ENCODE measurements around the gene SLC4A11.

Gene SLC4A11

GRCh38 chr20:3194617-3195280 lies 44.2 kb downstream of the SLC4A11 start:
- TF ChIP-seq MAX (IDR thresholded peaks at IDR 0.05; ENCODE audit: low read depth, low read length) (no peak), CTCF (IDR thresholded peaks at IDR 0.05; ENCODE audit: low read depth, low read length) (no peak), POLR2A (IDR thresholded peaks at IDR 0.05; ENCODE audit: extremely low read depth, insufficient read length) (no peak), MYC (IDR thresholded peaks at IDR 0.05; ENCODE audit: low read depth, low read length) (no peak)
- no peak overlapping the region for H3K4me3 ChIP-seq (ENCODE audit: low read depth, low read length)
- DNase-seq (ENCODE audit: low read depth), result no peak

GRCh38 chr20:3193806-3194616 lies 45.0 kb downstream of the SLC4A11 start:
- TF ChIP-seq CTCF (IDR thresholded peaks at IDR 0.05; ENCODE audit: low read depth, low read length) (no peak), MYC (IDR thresholded peaks at IDR 0.05; ENCODE audit: low read depth, low read length) (no peak), MAX (IDR thresholded peaks at IDR 0.05; ENCODE audit: low read depth, low read length) (no peak), POLR2A (IDR thresholded peaks at IDR 0.05; ENCODE audit: extremely low read depth, insufficient read length) (no peak)
- no peak overlapping the region for H3K4me3 ChIP-seq (ENCODE audit: low read depth, low read length)
- DNase-seq (ENCODE audit: low read depth), result no peak

GRCh38 chr20:3192226-3193015 lies 46.6 kb downstream of the SLC4A11 start:
- TF ChIP-seq POLR2A (IDR thresholded peaks at IDR 0.05; ENCODE audit: extremely low read depth, insufficient read length) (no peak), MYC (IDR thresholded peaks at IDR 0.05; ENCODE audit: low read depth, low read length) (no peak), MAX (IDR thresholded peaks at IDR 0.05; ENCODE audit: low read depth, low read length) (no peak), CTCF (IDR thresholded peaks at IDR 0.05; ENCODE audit: low read depth, low read length) (no peak)
- no peak for DNase-seq (ENCODE audit: low read depth)
- no peak overlapping the region for H3K4me3 ChIP-seq (ENCODE audit: low read depth, low read length)

- no peak overlapping the region for H3K4me3 ChIP-seq (ENCODE audit: low read depth, low read length)
- DNase-seq (ENCODE audit: low read depth), result no peak
- TF ChIP-seq MYC (IDR thresholded peaks at IDR 0.05; ENCODE audit: low read depth, low read length), result no peak
- no peak for TF ChIP-seq POLR2A (IDR thresholded peaks at IDR 0.05; ENCODE audit: extremely low read depth, insufficient read length)
- TF ChIP-seq MAX (IDR thresholded peaks at IDR 0.05; ENCODE audit: low read depth, low read length), result no peak
- no peak for TF ChIP-seq CTCF (IDR thresholded peaks at IDR 0.05; ENCODE audit: low read depth, low read length)
Observed at GRCh38 chr20:3190681-3191111, 48.3 kb downstream of the SLC4A11 start.

GRCh38 chr20:3189561-3190131 lies 49.3 kb downstream of the SLC4A11 start:
- no peak for DNase-seq (ENCODE audit: low read depth)
- no peak overlapping the region for H3K4me3 ChIP-seq (ENCODE audit: low read depth, low read length)
- TF ChIP-seq MAX (IDR thresholded peaks at IDR 0.05; ENCODE audit: low read depth, low read length), result no peak
- TF ChIP-seq CTCF (IDR thresholded peaks at IDR 0.05; ENCODE audit: low read depth, low read length), result no peak
- no peak for TF ChIP-seq MYC (IDR thresholded peaks at IDR 0.05; ENCODE audit: low read depth, low read length)
- no peak for TF ChIP-seq POLR2A (IDR thresholded peaks at IDR 0.05; ENCODE audit: extremely low read depth, insufficient read length)
